IPS-18a (cell line): Measurements from ENCODE around the gene KYNU.
"Not testable (repeated sequence)": the region's sequence is repeated elsewhere in the genome, so short reads cannot be mapped to it uniquely, and the experiment has no call there.

Experiments used
- H3K27ac ChIP-seq: one replicate; pipeline ENCODE4 v1.5.1; 2013; ENCODE audit warnings: low read length
- H3K27me3 ChIP-seq: one replicate; pipeline ENCODE4 v1.6.1; 2013; ENCODE audit warnings: mild to moderate bottlenecking, low read length; ENCODE audit not compliant: control insufficient read depth, insufficient read depth
- H3K36me3 ChIP-seq: one replicate; pipeline ENCODE4 v1.6.1; 2013; ENCODE audit warnings: low read depth, low read length; ENCODE audit not compliant: control insufficient read depth
- H3K4me1 ChIP-seq: one replicate; pipeline ENCODE4 v1.6.1; 2013; ENCODE audit warnings: low read depth, low read length; ENCODE audit not compliant: control insufficient read depth
- H3K4me3 ChIP-seq: one replicate; pipeline ENCODE4 v1.5.1; 2013; ENCODE audit warnings: low read length
- H3K9ac ChIP-seq: one replicate; pipeline ENCODE4 v1.6.1; 2013; ENCODE audit warnings: mild to moderate bottlenecking, low read length, moderate library complexity
- H3K9me3 ChIP-seq: one replicate; pipeline ENCODE4 v1.6.1; 2013; ENCODE audit warnings: low read depth, low read length; ENCODE audit not compliant: control insufficient read depth

Gene KYNU

GRCh38 chr2:142872882-142873724 is 4.4 kb upstream of the KYNU start:
- Histone ChIP-seq H3K36me3 (no peaks in the 10 kb centered on the region), H3K4me3 (no peak overlapping the region), H3K9me3 (no peaks in the 10 kb centered on the region), H3K27me3 (no peaks in the 10 kb centered on the region), H3K4me1 (no peaks in the 10 kb centered on the region), H3K9ac (no peak overlapping the region), H3K27ac (no peak overlapping the region)

DNA sequence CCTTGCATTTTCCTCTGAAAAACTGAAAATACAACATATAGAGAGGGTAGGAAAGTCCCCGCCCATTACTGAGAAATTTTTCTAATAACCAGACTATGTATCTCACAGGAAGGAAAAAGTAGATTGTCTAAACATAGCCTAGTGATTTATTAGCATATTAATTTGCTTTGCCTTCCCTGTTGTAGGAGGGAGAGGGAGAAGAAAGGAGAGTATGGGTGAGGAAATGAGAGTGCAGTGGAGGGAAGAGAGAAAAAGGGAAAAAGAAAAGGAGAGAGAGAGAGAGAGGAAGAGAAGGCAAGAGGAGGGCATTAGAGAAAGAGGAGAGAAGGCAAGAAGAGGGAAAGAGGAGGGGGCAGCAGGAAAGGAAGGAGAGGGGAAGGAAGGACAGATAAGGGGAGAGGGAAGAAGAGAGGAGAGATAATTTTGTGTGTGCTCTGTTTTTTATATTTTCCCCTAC is 3.6 kb upstream of the KYNU start:
- Histone ChIP-seq H3K36me3 (no peaks in the 10 kb centered on the region), H3K9ac (no peak overlapping the region), H3K4me3 (no peak overlapping the region), H3K4me1 (no peaks in the 10 kb centered on the region), H3K27ac (no peak overlapping the region), H3K27me3 (no peaks in the 10 kb centered on the region), H3K9me3 (no peaks in the 10 kb centered on the region)

DNA sequence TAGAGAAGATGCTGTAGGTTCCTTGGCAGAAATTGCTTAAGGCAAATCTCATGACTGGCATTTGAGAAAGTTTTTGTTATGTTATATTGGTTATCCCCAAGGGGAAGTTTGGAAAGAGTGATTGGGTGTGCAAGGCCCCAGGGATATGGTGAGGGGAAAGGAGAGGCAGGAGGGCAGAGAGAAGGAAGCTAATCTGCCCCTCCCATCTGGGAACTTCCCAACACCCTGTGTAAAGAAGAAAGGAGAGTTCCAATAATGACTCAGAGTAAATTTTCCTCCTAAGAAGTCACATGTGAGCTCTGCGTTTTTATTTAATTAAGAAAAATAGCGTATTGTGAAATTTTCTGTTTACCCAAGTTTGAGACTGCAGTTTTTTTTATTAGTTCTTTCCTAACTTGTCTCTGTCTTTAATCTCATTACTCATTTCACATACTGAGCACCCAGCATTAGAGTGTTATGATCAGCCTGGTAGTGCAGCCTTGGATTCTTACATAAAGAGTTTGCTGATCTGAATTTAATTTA is 3.1 kb upstream of the KYNU start:
- Histone ChIP-seq H3K27ac (no peak overlapping the region), H3K9me3 (no peaks in the 10 kb centered on the region), H3K4me3 (no peak overlapping the region), H3K4me1 (no peaks in the 10 kb centered on the region), H3K27me3 (no peaks in the 10 kb centered on the region), H3K36me3 (no peaks in the 10 kb centered on the region), H3K9ac (no peak overlapping the region)

DNA sequence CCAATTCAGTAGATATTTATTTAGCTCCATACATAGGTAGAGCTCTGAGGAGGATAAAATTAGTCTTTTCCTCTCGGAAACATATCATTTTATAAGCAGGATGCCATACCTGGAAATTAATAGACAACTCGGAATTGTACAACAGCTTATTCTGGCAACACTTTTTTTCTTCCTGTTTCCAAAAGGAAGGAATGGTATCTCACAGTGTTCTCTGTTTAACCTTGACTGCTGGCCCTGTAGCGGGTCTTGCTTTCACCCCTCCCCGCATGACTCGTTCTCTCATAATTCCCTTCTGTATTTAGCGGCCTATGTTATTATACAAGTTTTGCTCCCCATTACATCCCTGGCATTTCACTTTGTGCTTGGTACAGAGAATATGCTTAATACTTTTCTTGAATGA is 2.5 kb upstream of the KYNU start:
- Histone ChIP-seq H3K4me1 (no peaks in the 10 kb centered on the region), H3K36me3 (no peaks in the 10 kb centered on the region), H3K4me3 (no peak overlapping the region), H3K9me3 (no peaks in the 10 kb centered on the region), H3K27ac (no peak overlapping the region), H3K9ac (no peak overlapping the region), H3K27me3 (no peaks in the 10 kb centered on the region)

GRCh38 chr2:142875652-142876051 is 1.8 kb upstream of the KYNU start:
- Histone ChIP-seq H3K4me3 (no peak overlapping the region), H3K27me3 (no peaks in the 10 kb centered on the region), H3K4me1 (no peaks in the 10 kb centered on the region), H3K9me3 (no peaks in the 10 kb centered on the region), H3K27ac (no peak overlapping the region), H3K36me3 (no peaks in the 10 kb centered on the region), H3K9ac (no peak overlapping the region)

- H3K9me3 ChIP-seq: no peaks in the 10 kb centered on the region
- no peak overlapping the region for H3K27ac ChIP-seq
- no peak overlapping the region for H3K4me3 ChIP-seq
- H3K27me3 ChIP-seq: no peaks in the 10 kb centered on the region
- H3K4me1 ChIP-seq: no peaks in the 10 kb centered on the region
- H3K36me3 ChIP-seq: no peaks in the 10 kb centered on the region
- no peak overlapping the region for H3K9ac ChIP-seq
These were observed 1.0 kb upstream of the KYNU start for GRCh38 chr2:142876423-142876822.

GRCh38 chr2:142878031-142878678 is 691 bp downstream of the KYNU start:
- Histone ChIP-seq H3K27me3 (no peaks in the 10 kb centered on the region), H3K9me3 (no peaks in the 10 kb centered on the region), H3K4me1 (no peaks in the 10 kb centered on the region), H3K4me3 (no peak overlapping the region), H3K9ac (no peak overlapping the region), H3K27ac (no peak overlapping the region), H3K36me3 (no peaks in the 10 kb centered on the region)

DNA sequence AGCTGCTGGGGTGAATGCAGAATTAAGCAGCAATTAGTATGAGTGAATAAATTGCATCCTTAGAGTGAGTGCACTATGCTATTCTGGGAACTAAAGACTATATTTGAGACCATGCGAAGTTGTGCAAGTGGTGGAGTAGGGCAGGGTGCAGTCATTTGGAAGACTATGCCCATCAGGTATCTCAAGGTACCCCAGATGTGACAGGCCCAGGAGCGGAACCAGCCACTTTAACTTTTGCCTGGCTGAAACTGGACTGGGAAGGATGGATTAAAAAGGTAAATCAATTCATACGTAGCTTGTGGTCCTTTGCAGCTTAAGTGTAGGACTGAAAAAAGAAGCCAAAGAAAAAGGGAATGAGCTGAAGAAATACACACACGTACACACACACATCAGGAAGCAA is 1.7 kb downstream of the KYNU start:
- no peaks in the 10 kb centered on the region for H3K36me3 ChIP-seq
- H3K4me1 ChIP-seq: no peaks in the 10 kb centered on the region
- H3K9ac ChIP-seq: no peak overlapping the region
- no peak overlapping the region for H3K27ac ChIP-seq
- H3K4me3 ChIP-seq: no peak overlapping the region
- H3K27me3 ChIP-seq: no peaks in the 10 kb centered on the region
- H3K9me3 ChIP-seq: no peaks in the 10 kb centered on the region

DNA sequence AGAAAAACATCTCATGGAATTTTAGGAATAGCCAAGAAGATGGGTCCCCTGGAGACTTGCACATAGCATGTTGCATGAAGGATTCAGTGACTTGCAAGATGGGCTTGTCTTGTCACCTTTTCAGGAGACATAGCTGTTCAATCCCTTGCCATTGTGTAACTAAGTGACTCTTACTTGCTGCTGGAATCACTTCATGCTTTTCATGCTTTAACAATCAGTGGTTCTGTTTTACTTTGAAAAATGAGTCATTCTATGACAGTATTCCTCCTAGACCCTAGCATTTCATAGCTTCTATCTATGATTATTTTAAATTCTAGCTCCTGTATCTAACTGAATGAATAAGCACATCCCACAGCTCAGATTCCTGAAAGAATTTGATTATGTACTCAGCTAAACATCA is 2.8 kb downstream of the KYNU start:
- no peaks in the 10 kb centered on the region for H3K9me3 ChIP-seq

GRCh38 chr2:142881619-142882018 is 4.2 kb downstream of the KYNU start:
- Histone ChIP-seq H3K27ac (no peak overlapping the region), H3K9me3 (no peaks in the 10 kb centered on the region), H3K9ac (no peak overlapping the region), H3K36me3 (no peaks in the 10 kb centered on the region), H3K4me3 (no peak overlapping the region), H3K4me1 (no peaks in the 10 kb centered on the region), H3K27me3 (no peaks in the 10 kb centered on the region)

More for the DNA sequence above, 2.8 kb downstream of the KYNU start:
- Histone ChIP-seq H3K4me1 (no peaks in the 10 kb centered on the region), H3K27ac (no peak overlapping the region), H3K4me3 (no peak overlapping the region), H3K27me3 (no peaks in the 10 kb centered on the region), H3K36me3 (no peaks in the 10 kb centered on the region), H3K9ac (no peak overlapping the region)

- not testable (repeated sequence) for H3K4me1 ChIP-seq, H3K27ac ChIP-seq, H3K9ac ChIP-seq, H3K4me3 ChIP-seq, H3K9me3 ChIP-seq, H3K36me3 ChIP-seq, H3K27me3 ChIP-seq
These were observed 5.0 kb downstream of the KYNU start for GRCh38 chr2:142882500-142882899.

DNA sequence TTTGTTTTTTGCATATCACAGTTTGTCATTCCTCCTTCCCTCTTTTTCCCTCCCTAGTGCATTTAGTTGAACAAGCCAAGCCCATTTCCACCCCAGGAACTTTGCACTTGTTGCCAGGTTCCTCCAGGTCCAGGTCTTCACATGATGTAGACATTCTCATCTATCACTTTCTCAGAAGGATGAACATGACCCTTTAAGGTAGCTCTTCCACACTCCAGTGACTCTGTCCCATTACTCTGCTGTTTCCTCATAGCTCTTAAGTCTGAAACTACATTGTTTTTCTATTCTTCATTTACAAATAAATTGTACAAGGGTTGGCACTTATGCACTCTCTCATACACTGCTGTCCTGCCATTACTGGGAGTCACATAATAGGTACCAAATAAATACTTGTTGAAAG is 6.1 kb downstream of the KYNU start:
- H3K4me1 ChIP-seq: no peaks in the 10 kb centered on the region
- H3K36me3 ChIP-seq: no peaks in the 10 kb centered on the region
- no peak overlapping the region for H3K27ac ChIP-seq
- no peak overlapping the region for H3K4me3 ChIP-seq
- H3K9me3 ChIP-seq: no peaks in the 10 kb centered on the region
- no peaks in the 10 kb centered on the region for H3K27me3 ChIP-seq
- no peak overlapping the region for H3K9ac ChIP-seq
